CD4-positive, alpha-beta T cell treated with Interleukin-6 at 100 ng/mL for 8 hours (primary cell): ENCODE results near the gene SLC38A3.
"Not testable (repeated sequence)": the region's sequence is repeated elsewhere in the genome, so short reads cannot be mapped to it uniquely, and the experiment has no call there.

Experiments used
- DNase-seq: peaks from one replicate; pipeline ENCODE4 v3.0.0-alpha.2; 2020; ENCODE audit warnings: mixed read lengths, low spot score

Gene SLC38A3

DNA sequence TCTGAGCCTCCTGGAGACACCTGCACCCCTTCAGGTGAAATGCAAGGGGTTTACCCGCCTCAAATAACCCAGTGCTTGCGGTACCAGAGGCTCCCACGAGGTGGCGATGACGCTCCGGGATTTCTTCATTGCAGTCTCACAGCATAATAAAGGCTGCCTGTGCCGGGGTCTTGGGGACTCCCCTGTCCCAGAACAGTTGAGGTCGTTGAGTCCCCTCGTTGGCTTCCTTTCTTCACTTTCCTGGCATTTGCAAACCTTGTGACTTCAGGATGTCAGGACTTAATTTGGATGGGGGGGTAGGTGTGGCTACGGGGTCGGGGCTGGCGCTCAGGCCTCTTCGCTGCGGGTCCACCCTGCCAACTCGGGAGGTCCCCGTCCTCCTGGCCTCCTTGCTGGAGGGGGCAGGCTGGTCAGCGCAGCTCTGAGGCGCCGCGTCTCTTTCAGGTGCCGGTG lies 12.4 kb upstream of the SLC38A3 start:
- peak; percentile 72 for DNase-seq

DNA sequence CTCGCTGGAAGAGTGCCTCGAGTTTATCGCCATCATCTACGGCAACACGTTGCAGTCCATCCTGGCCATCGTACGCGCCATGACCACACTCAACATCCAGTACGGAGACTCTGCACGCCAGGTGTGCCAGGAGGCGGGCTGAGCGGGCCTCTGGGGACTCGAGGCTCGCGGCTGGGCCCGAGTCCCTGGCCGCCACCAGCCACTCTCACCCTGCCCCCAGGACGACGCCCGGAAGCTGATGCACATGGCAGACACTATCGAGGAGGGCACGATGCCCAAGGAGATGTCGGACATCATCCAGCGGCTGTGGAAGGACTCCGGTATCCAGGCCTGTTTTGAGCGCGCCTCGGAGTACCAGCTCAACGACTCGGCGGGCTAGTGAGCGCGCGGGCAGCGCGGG lies 11.8 kb upstream of the SLC38A3 start:
- DNase-seq, result no peak

DNA sequence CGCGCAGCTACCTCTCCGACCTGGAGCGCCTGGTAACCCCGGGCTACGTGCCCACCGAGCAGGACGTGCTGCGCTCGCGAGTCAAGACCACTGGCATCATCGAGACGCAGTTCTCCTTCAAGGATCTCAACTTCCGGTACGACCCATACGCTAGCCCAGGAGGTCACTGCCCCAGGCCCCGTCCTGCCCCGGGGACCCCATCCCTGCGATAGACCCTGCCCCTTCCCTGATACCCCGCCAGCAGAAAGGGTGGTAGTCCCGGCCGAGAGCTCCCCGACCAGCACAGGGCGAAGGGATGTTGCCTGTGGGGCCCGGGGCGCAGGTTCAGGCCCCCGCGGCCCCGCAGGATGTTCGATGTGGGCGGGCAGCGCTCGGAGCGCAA lies 11.3 kb upstream of the SLC38A3 start:
- DNase-seq, result no peak

DNA sequence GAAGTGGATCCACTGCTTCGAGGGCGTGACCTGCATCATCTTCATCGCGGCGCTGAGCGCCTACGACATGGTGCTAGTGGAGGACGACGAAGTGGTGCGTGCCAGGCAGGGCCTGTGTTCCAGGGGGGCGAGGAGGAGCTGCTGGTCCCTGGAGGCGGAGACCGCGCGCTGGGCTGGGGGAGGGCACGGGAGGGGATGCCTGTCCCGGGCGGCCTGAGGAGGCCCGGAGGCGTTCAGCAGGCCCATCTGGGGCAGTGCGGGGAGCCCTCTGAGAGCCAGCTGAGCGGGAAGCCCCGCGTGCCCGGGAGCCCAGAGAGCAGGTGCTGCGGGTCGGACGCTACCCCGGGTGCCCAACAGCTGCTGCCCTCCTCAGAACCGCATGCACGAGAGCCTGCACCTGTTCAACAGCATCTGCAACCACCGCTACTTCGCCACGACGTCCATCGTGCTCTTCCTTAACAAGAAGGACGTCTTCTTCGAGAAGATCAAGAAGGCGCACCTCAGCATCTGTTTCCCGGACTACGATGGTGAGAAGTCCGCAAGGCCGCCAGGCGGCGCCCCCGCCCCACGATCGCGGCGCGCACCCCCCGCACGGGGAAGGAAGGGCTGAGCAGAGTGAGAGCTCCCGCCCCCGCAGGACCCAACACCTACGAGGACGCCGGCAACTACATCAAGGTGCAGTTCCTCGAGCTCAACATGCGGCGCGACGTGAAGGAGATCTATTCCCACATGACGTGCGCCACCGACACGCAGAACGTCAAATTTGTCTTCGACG lies 10.8 kb upstream of the SLC38A3 start:
- peak; percentile 81 for DNase-seq

DNA sequence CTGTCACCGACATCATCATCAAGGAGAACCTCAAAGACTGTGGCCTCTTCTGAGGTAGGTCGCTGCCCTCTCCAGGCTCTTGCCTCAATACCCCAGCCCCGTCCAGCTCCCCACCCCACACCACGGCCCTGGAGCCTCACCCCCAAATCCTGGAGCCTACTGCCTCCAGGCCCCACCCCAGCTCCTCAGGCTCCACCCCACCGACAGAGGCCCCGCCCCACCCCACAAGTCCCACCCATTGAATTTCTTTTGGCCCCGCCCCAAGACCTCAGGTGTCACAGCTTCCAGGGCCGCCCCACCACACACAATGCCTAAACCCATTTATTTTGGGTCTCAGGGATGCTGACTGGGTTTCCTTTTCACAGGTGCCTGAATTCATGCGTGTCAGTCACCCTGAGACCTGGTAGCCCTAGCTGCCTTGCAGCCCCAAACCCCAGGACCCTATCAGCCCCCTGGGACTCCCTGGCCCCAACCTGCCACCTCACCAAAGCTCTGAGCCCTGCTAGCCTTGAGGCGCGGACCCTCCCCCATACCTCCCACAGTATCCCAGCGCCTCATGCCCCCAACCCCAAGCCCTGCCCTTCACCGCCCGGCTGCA lies 10.1 kb upstream of the SLC38A3 start:
- DNase-seq, result peak; percentile 21

DNA sequence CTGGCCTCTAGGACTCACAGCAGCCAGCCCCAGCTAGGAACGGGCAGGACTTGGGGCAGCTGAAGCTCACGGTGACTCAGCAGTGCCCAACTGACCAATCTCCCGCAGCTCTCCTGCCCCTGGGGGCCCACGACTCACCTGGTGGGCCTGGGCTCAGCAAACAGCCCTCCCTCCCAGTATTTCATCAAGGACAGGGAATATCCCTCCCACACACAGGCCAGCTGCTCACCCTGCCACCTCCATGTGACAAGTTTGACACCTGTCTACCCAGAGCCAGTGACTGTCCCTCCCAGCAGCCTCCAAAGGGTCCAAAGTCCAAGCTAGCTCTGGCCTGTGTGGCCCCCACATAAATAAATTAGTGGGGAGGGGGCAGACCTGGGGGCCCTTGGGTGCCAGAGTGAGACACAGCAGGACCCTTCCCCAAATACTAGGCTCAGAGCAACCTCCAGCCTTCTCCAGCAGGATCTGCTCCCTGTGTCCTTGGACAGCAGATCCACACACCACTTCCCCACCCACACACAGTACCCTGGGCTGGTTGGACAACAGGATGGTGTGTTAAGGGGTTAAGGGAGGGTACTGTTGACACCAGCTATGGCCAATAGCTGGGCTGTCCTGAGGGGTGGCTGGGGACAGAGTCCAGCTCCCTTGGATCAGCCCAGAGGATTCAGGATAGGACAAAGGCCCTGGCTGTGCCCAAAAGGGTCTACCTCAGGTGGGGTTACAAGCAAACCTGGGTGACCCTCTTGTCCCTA lies 9.4 kb upstream of the SLC38A3 start:
- DNase-seq, result no peak

DNA sequence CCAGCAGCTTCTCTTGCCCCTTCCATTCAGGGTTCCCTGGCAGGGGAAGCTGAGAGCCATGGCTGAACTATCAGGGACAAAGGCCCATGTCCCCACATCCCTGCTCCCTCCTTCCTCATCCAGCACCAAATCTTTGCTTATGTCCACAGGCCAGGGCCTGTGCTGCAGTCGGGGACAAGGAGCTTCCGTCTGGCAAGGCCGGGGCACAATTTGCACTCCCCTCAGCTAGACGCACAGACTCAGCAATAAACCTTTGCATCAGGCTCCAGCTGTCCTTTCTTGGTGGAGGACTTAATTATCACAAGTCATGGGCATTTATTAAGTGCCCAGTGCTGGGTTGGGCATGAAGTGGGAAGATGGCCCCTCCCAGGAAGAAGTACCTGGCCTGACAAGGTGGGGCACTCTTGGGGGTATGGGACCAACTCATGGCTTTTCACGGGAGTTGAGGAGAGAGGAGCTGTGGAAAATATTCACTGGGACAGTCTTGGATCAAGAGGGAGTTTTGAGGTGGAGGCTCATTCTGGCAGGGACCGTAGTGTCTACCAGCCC lies 8.7 kb upstream of the SLC38A3 start:
- no peak for DNase-seq

DNA sequence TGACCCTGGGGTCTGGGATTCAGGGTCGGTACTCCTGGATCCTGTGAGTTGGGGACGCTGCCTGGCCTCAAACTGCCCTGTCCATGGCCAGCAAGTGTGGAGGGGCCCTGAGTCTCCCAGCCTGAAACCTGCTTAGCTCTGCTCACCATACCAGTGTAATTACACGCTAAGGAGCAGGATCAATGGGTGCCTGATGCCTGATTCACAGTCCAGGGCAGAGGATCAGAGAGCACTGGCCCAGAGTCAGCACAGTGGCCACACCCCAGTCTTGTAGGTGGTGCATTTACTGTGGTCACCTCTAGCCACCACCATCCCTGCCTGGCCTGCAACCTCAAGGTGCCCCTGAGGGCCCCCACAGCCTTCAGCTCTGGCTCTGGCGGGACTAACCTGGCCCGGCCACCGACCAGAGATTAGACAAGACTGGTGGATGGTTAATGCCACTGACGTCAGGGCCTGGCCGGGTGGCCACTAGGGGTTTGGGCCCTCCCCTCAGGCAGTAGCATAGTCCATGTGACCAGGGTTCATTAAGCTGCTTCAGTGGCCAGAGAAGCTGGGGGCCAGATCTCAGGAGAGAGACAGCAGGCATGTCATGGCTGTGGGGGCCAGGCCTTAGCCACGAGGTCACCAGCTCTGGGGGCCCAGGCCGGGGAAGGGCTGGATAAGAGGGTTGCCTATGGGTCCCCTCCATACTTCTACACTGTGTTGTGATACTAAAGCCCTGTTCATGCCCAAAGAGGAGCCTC lies 3.3 kb upstream of the SLC38A3 start:
- no peak for DNase-seq

DNA sequence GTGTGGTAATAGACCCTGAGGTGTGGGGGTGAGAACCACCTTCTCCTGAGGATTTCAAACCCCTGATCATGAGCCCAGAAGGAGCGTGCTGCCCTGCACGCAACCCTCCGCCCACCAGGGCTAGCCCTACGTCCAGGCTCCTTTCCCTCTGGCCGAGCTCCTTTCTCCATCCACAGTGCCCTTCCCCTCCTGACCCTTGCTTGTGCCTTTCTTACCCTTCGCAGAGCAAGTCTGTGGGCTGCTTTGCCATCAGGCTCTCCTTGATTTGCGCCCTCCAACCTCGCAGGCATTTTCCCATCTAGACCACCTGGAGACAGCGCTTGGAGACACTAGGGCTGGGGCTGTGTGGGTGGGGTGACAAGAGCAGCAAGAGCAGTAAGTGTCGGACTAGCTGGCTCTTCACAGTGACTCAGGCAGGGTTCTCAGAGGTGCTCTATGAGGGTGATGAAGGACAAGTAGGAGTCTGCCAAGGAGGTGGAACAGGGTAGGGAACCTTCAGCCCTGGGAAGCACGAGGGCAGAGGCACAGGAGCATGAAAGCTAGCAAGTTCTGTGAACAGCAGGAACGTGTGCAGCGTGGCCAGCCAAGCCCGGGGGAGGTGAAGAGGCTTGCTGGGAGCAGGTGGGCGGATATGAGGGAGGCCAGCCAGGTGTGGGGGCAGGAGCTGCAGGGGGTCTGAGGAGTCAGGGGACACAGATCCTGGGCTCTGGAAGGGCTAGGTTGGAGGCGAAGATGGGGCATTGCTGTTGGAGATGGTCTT lies 2.5 kb upstream of the SLC38A3 start:
- no peak for DNase-seq

DNA sequence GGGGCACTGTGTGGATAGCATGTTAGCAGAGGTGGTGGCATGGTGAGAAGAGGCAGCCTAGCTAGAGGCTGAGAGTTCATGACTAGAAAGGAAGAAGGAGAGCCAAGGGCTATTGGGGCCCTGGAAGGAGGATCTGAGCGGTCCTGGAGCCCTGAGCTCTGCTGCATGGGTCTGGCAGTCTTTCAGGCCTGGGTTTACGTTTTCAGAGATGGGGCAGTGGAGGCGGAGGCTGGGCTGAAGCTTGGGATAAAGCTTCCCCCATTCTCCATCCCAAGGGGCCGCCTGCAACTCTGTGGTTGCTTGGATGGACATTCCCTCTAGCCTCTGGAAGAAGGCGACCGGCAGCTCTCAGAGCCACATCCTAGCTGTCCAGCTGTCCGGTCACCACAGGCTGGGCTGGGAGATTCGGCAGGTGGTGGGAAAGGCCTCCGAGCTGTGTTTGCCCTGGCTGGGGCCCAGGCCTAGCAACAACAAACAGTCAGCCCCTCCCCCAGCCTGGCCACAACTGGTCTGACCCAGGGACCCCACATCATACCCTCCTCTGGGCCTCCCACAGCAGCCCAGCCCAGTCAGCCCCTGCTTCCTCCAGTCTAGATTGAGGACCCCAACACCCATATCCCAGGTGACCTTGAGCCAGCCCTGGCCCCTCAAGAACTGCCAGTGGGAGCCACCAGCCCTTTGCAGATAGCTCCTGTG lies 1.8 kb upstream of the SLC38A3 start:
- DNase-seq, result no peak

DNA sequence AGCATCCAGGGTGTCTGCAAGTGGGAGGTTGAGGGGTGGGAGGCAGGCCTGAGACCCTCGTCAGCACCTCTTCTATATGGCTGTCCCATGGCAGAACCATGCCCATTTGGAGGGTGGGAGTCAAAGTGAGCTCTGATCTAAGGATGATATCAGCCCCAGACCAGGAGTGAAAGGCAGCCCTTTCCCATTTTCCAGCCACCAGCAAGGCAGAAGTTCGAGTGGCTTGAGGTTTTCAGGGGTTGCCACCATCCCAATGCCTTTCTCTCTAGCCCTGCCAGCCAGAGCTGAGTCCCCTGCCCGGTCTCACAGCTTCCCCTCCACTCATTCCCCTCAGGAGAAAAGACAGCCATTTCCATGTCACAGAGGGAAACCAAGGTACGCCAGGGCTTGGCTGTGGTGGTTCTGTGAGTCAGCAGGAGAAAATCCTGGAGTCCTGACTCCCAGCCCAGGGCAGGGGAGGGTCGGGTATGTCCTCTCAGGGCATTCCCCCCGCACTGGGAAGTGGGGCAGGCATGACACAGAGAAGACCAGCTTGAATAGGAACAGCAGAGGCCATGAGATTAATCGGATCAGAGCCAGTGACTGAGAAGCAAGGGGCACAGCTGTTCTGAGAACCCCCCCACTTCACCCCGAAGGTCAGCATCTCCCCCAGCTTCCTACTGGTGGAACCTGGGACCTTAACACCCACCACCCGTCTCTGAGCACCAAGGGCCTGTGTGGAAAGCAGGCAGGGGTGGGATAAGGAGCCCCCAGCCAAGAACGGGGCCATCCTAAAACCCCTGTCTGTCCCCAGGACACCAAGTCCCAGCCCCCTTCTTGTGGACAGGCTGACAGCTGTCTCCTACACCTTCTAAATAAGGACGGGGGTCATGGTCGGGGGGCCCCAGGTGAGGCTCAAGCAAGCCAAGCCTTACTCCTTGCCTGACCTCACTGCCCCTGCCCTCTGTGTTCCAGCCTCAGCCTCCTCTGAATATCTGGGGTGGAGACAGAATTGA lies 965 bp upstream of the SLC38A3 start:
- no peak for DNase-seq

DNA sequence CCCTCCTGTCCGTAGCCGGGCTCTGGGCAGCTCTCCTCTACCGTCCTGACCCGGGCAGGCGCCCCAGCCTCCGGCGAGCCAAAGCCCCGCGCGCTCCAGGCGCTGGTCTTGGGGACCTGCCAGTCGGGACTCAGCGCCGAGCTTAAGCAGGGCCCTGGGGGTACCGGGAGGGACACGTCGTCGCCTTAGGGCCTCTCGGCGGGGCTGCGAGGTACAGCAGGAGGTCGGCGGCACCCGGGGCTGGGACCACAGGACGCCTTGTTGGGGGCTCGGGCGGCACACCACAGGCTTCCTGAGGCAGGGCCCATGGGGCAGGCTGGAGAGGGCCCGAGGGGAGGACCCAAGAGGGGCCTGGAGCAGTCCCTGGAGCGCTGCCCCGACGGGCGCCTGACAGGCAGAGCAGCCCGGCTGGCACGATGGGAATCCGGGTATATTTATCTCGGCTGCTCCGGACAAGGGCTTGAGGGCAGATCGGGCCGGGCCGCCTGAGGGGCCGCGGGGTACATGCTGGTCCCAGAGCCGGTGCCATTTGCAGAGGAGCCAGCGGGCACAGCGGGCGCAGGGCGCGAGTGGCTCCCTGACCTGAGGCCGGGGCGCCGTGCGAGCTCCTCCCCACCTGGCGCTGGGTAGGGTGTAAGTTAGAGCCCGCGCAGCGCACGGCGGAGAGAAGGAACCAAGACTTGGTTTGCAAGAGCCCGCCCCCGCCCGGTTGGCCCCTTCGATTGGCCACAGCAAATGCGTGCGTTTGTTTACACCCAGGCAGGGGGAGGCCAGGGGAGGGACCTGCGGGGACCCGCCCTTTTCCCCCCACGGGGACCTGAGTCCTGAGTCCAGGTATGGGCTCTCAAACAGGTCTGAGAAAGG lies 574 bp downstream of the SLC38A3 start:
- DNase-seq, result no peak

DNA sequence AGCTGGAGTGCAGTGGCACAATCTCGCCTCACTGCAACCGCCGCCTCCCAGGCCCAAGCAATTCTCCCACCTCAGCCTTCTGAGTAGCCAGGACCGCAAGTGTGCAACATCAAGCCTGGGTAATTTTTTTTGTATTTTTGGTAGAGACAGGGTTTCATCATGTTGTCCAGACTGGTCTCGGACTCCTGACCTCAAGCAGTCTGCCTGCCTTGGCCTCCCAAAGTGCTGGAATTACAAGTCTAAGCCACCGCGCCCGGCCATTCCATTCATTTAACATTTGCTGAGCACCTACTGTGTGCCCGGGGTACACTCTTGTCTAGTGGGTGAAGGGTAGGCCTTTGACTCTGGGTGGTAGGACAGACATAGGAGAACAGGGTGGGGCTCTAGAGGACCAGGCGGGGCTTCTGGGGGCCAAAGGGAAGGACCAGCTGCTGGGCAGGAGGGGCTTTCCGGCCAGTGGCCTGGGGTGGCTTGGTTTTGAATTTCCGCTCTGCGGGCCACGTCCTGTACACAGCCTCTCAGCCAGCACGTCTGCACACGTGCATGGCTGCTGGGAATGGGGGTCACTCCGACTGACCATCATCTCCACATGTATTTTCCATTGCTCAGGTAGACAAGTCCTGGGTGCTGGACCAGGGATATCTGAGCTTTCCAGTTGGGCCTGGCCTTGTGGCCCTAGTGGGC lies 2.4 kb downstream of the SLC38A3 start:
- no peak for DNase-seq

DNA sequence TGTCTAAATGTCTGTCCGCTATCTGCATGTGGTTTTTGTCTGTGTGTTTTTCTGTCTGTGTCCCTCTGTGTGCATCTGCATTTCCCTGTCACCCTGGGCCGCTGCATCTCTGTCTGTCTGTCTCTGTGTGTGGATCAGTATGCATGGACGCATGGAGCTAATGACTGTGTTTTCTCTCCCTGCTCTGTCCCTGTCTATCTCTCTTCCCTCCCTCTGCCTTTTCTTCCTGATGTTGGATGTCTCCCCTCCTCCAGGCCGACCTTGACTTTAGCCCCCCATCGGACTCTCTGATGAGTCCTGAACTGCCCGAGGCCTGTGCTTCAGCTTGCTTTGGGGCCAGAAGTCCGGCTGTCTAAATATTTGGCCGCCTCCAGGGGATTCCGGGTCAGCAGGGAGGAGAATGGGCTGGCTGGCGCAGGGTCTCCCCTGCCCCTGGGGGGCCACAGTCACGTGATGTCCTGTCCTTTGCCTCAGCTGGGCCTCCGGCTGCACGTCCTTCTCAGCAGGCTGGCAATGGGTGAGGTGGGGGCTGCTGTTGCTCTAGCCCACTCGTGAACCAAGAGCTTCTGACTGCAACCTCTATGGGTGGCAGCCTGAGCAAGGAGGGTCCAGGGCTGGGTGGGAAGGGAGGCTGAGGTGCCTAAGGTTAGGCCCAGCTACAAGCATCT lies 3.7 kb downstream of the SLC38A3 start:
- DNase-seq, result no peak

DNA sequence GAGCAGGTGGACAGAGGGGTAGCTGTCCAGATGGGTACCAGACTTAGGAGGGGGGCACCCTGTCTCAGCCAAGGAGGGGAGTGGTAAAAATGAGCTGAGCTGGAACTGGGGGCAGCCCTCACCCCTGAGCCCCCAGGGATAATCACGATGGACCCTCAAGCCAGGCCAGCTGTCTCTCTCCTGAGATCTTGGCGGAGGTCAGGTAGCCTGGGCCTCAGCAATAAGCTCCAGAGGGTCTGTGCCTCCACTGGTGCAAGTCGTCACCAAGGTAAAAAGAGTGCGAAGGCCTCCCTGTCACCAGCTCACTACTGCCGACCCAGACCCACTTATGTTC lies 5.1 kb downstream of the SLC38A3 start:
- DNase-seq, result no peak

DNA sequence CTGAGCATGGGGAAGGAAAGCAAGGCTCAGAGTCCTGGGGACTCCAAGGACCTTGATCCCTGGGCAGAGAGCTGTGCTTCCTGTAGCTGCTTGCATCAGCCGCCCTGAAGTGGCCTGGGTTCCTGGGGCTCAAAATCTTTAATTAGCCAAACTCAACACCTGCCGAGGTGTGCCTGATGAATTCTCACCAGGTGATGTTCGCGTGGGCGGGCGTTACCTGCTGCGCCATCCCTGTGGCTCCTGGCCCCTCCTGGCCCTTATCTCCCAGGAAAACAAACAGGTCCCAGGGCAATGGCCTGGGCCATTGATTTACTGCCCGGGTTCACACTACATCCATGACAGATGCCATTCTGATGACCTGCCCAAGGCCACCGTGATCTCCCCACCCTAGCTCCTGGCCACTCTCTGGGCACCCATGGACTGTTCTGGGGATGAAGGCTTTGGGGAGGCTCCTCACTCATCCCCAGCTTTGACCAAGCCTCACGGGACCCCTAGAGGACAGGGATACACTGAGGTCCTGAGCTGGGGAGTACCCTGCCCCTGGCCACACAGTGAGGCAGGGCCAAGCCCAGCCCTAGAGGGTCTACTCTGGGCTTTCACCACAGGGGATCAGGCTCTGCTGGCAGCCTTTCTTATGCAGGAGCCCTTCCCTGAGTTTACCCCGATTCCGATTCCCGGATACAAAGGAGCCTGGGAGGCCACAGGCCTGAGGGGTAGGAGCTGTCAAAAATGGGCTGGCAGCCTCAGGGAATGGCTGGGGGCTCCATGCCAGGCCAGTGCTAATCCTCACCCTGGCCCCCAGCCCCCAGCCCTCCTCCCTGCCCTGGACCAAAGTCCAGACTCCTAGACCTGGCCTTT lies 5.7 kb downstream of the SLC38A3 start:
- DNase-seq, result no peak

DNA sequence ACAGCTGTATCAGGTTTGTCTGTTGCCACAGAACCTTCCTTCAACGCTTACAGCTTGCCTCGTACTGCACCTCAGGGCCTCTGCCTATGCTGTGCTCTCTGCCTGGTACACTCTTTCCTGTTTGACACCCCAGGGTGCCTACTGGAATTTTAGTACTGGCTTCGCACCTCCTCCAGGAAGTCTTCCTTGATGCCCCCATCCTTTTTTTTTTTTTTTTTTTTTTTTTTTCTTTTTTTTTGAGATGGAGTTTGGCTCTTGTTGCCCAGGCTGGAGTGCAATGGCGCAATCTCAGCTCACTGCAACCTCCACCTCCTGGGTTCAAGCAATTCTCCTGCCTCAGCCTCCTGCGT lies 6.3 kb downstream of the SLC38A3 start:
- not testable (repeated sequence) for DNase-seq
